IMR-90 (cell line): ENCODE measurements around the gene KRT38. TPM values are rescaled to one million over a fixed set of nuclear protein-coding genes. Genes with fewer than 3 reads are reported as not detected.

ENCODE experiments used
- ATAC-seq: fragments of 200-7000 bp; cut with Tn5 transposase; 2 replicates; pipeline ENCODE4 v1.9.1; 2020; ENCODE audit warnings: low read depth, mild to moderate bottlenecking, moderate library complexity
- BruUV-seq: library from RNA; stranded (reverse); fragments of 400-500 nt; replicated peaks from 2 replicates; lab custom pipeline; 2021; lab: Mats Ljungman, UMichigan
- CTCF ChIA-PET: fragments of 300-600 bp; formaldehyde crosslinking; extraction: SDS; loops from one replicate; lab custom pipeline; 2021; ENCODE audit warnings: antibody characterized with exemption; lab: Yijun Ruan, JAX
- POLR2A ChIA-PET: fragments of 300-600 bp; sonication (Branson Sonifier 250); formaldehyde crosslinking; loops from one replicate; lab custom pipeline; 2022; ENCODE audit warnings: antibody characterized with exemption; ENCODE audit not compliant: unreplicated experiment; lab: Charles Lee
- DNase-seq: peaks from one replicate; pipeline ENCODE4 v3.0.0; 2013
- H2AFZ ChIP-seq: replicated peaks from 2 replicates; pipeline ENCODE3; 2013; ENCODE audit warnings: low read length, mild to moderate bottlenecking; ENCODE audit not compliant: poor library complexity
- H2AK5ac ChIP-seq: 2 replicates; pipeline ENCODE4 v1.6.1; 2013; ENCODE audit warnings: low read depth, low read length, inconsistent platforms
- H2AK9ac ChIP-seq: replicated peaks from 2 replicates; pipeline ENCODE3; 2013; ENCODE audit warnings: mild to moderate bottlenecking, low read depth, low read length, moderate library complexity; ENCODE audit not compliant: poor library complexity
- H2BK120ac ChIP-seq: 2 replicates; pipeline ENCODE4 v1.6.1; 2013; ENCODE audit warnings: low read depth, low read length, inconsistent platforms
- H2BK15ac ChIP-seq: 3 replicates; pipeline ENCODE4 v1.6.1; 2013; ENCODE audit warnings: low read depth, low read length, inconsistent platforms
- H2BK20ac ChIP-seq: 2 replicates; pipeline ENCODE4 v1.6.1; 2013; ENCODE audit warnings: low read depth, mild to moderate bottlenecking, inconsistent platforms, low read length, moderate library complexity
- H2BK5ac ChIP-seq: 2 replicates; pipeline ENCODE4 v1.6.1; 2013; ENCODE audit warnings: mild to moderate bottlenecking, low read depth, low read length, inconsistent platforms; ENCODE audit not compliant: poor library complexity, severe bottlenecking
- H3K14ac ChIP-seq: replicated peaks from 2 replicates; pipeline ENCODE4 v1.6.1; 2013; ENCODE audit warnings: low read depth, low read length, inconsistent platforms
- H3K18ac ChIP-seq: 2 replicates; pipeline ENCODE4 v1.6.1; 2013; ENCODE audit warnings: low read depth, low read length, control low read depth
- H3K23ac ChIP-seq: 2 replicates; pipeline ENCODE4 v1.6.1; 2013; ENCODE audit warnings: low read depth, low read length, inconsistent platforms
- H3K27ac ChIP-seq: 2 replicates; pipeline ENCODE4 v1.5.1; 2013; ENCODE audit warnings: mild to moderate bottlenecking, control low read depth, low read length; ENCODE audit not compliant: insufficient read depth
- H3K27me3 ChIP-seq: 2 replicates; pipeline ENCODE4 v1.6.1; 2013; ENCODE audit warnings: low read length; ENCODE audit not compliant: control insufficient read depth, insufficient read depth
- H3K36me3 ChIP-seq: 2 replicates; pipeline ENCODE4 v1.6.1; 2013; ENCODE audit warnings: low read length, mixed read lengths; ENCODE audit not compliant: control insufficient read depth, insufficient read depth
- H3K4ac ChIP-seq: 2 replicates; pipeline ENCODE4 v1.6.1; 2013; ENCODE audit warnings: low read depth, low read length, inconsistent platforms
- H3K4me1 ChIP-seq: 2 replicates; pipeline ENCODE4 v1.6.1; 2013; ENCODE audit warnings: low read length, mixed read lengths; ENCODE audit not compliant: control insufficient read depth, insufficient read depth
- H3K4me2 ChIP-seq: 2 replicates; pipeline ENCODE4 v1.6.1; 2013; ENCODE audit warnings: low read depth, mild to moderate bottlenecking, control low read depth, low read length, moderate library complexity
- H3K4me3 ChIP-seq: 2 replicates; pipeline ENCODE4 v1.5.1; 2013; ENCODE audit warnings: low read depth, mild to moderate bottlenecking, control low read depth, low read length, moderate library complexity; ENCODE audit not compliant: insufficient read depth
- H3K56ac ChIP-seq: 2 replicates; pipeline ENCODE4 v1.6.1; 2013; ENCODE audit warnings: low read length, inconsistent platforms; ENCODE audit not compliant: insufficient read depth; ENCODE audit errors: extremely low read depth
- H3K79me1 ChIP-seq, 2 experiments: 2 replicates each; pipeline ENCODE4 v1.6.1; 2013; ENCODE audit warnings: low read length in 2 of 2, inconsistent platforms in 1 of 2, low read depth in 1 of 2
- H3K9ac ChIP-seq: 2 replicates; pipeline ENCODE4 v1.6.1; 2013; ENCODE audit warnings: low read depth, low read length, control low read depth
- H3K9me1 ChIP-seq: 2 replicates; pipeline ENCODE4 v1.6.1; 2013; ENCODE audit warnings: low read length, inconsistent platforms; ENCODE audit not compliant: insufficient read depth
- H3K9me3 ChIP-seq: 2 replicates; pipeline ENCODE4 v1.6.1; 2013; ENCODE audit warnings: low read length; ENCODE audit not compliant: control insufficient read depth, insufficient read depth
- H4K20me1 ChIP-seq: 2 replicates; pipeline ENCODE4 v1.6.1; 2013; ENCODE audit warnings: low read length, inconsistent platforms; ENCODE audit not compliant: insufficient read depth
- H4K5ac ChIP-seq: 2 replicates; pipeline ENCODE4 v1.6.1; 2013; ENCODE audit warnings: mild to moderate bottlenecking, low read depth, low read length, control low read depth
- H4K8ac ChIP-seq, 2 experiments: 2 replicates each; pipeline ENCODE4 v1.6.1; 2013; ENCODE audit warnings: low read depth in 2 of 2, low read length in 2 of 2, control low read depth in 1 of 2, inconsistent platforms in 1 of 2
- H4K91ac ChIP-seq: 2 replicates; pipeline ENCODE4 v1.6.1; 2013; ENCODE audit warnings: low read depth, low read length, inconsistent platforms; ENCODE audit not compliant: insufficient read depth
- BHLHE40 ChIP-seq: fragments of 150-350 bp; IDR thresholded peaks from 2 replicates; pipeline ENCODE4 v1.6.1; 2016; ENCODE audit warnings: mild to moderate bottlenecking, low read depth, low read length
- FOS ChIP-seq: fragments of 150-350 bp; IDR thresholded peaks from 2 replicates; pipeline ENCODE4 v1.6.1; 2016; ENCODE audit warnings: low read depth, low read length
- MAFK ChIP-seq: IDR thresholded peaks from 2 replicates; pipeline ENCODE4 v1.6.1; 2012; ENCODE audit warnings: low read depth, low read length, improper control_type of control experiment
- MAZ ChIP-seq: IDR thresholded peaks from 2 replicates; pipeline ENCODE4 v1.6.1; 2012; ENCODE audit warnings: low read depth, mild to moderate bottlenecking, low read length, improper control_type of control experiment, moderate library complexity, borderline replicate concordance
- MXI1 ChIP-seq: IDR thresholded peaks from 2 replicates; pipeline ENCODE4 v1.6.1; 2012; ENCODE audit warnings: low read depth, mild to moderate bottlenecking, low read length, moderate library complexity, borderline replicate concordance
- RAD21 ChIP-seq: IDR thresholded peaks from 2 replicates; pipeline ENCODE4 v1.6.1; 2012; ENCODE audit warnings: low read length, improper control_type of control experiment
- WGBS, 2 experiments: methylation state at CpG; one replicate each; pipeline versions ENCODE4 v1.1.5 to v1.1.7; 2013; ENCODE audit warnings: missing lambda C conversion rate in 2 of 2; ENCODE audit not compliant: insufficient read length in 1 of 2; ENCODE audit errors: extremely low coverage in 2 of 2; 5-methylcytosine and 5-hydroxymethylcytosine counted together
- dilution Hi-C: fragments of 300-500 bp; cut with HindIII; formaldehyde crosslinking; loops from one replicate; pipeline ENCODE4 v1.14.3; 2018; ENCODE audit warnings: low sequenced_read_pairs; ENCODE audit not compliant: unreplicated experiment
- in situ Hi-C: fragments of 300-500 bp; cut with MboI; formaldehyde crosslinking; loops from 3 replicates; pipeline ENCODE4 v1.14.3; 2019; ENCODE audit warnings: low sequenced_read_pairs, inconsistent platforms, mixed read lengths
- intact Hi-C: fragments of 100-400 bp; cut with micrococcal nuclease; formaldehyde crosslinking; loops from 2 replicates; pipeline ENCODE4 v1.10.0; 2022
- polyA plus RNA-seq, 3 experiments: library from polyadenylated mRNA; depleted of rRNA; stranded (reverse); fragments of >200 nt; gene quantifications; 2 replicates each; pipeline ENCODE4 v1.2.3, GENCODE V29; 2012; ENCODE audit warnings: low replicate concordance in 1 of 3
- total RNA-seq: library from RNA; depleted of rRNA; stranded (reverse); fragments of >200 nt; gene quantifications from 2 replicates; pipeline ENCODE4 v1.2.3, GENCODE V29; 2012
- TF ChIP-seq, protein P1 (sequence below): fragments of 150-350 bp; IDR thresholded peaks from 2 replicates; pipeline ENCODE4 v1.6.1; 2016; ENCODE audit warnings: low read depth, mild to moderate bottlenecking, low read length, moderate library complexity, borderline replicate concordance

The KRT38 gene
- total and polyA plus RNA-seq, 2 of the 4 experiments (the other 2 are of a cell fraction), result 0.09 TPM; not detected in 1

DNA sequence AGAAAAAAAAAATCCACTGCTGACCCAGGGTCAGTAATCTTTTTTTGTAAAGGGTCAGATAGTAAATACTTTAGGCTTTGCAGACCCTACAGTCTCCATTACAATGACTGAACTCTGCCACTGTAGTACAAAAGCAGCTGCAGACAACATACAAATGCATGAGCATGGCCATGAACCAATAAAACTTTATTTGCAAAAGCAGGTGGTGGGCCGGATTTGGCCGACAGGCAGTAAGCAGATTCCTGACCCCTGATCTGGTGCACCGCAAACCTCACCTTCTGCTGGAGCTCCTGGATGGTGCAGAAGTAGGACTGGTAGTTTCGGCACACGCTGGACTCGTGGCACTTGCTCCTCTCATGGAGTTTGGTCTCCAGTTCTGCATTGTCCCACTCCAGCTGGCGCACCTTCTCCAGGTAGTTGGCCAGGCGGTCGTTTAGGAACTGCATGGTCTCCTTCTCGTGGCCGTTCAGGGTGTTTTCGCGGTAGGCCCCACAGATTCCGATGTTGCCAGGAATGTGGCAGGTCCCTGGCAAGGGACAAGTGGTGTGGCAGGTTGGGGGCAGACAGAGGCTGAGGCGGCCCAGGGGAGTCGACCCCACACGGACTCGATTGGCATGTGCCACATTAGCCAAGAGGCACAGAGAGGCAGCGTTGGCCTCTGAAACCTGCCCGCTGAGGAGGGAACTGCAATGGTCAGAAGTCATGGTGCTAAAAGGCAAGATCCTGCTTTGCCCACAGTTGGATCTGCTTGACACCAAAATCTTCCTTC lies 29.5 kb downstream of the KRT38 start (continued):
- TF ChIP-seq FOS (no peak), BHLHE40 (no peak), MAFK (no peak), MXI1 (no peak), RAD21 (no peak)

DNA sequence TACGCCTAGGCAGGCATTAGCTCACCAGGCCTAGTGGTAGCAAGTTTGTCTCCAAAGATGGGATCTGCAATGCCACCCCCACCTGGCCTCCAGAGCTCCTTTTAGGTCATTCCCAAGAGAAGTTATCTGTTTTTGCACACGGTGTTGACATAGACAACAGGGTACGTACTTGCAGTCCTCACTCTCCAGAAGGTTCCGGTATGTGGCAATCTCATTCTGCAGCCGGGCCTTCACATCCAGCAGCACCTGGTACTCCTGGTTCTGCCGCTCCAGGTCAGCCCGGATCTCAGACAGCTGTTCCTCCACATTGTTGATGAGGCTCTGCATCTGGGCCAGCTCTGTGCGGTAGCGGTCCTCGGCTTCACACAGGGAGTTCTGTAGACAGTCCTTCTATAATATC lies 33.6 kb downstream of the KRT38 start:
- Histone ChIP-seq H3K4me2 (no peak overlapping the region), H2BK20ac (no peak overlapping the region), H4K20me1 (no peaks in the 10 kb centered on the region), H3K23ac (no peak overlapping the region), H3K4ac (no peak overlapping the region), H3K4me1 (peaks cover 22% of the 10 kb centered on the region), H3K27me3 (no peaks in the 10 kb centered on the region), H2AK5ac (no peak overlapping the region), H2AK9ac (no peak overlapping the region), H3K27ac (no peak overlapping the region), H3K4me3 (no peak overlapping the region), H3K9me3 (no peaks in the 10 kb centered on the region), H2BK15ac (no peak overlapping the region), H3K36me3 (no peaks in the 10 kb centered on the region), H3K18ac (no peak overlapping the region), H3K9me1 (peaks cover 26% of the 10 kb centered on the region), H3K14ac (no peak overlapping the region), H2BK120ac (no peak overlapping the region), H3K9ac (no peak overlapping the region), H4K91ac (no peak overlapping the region), H2BK5ac (no peak overlapping the region), H3K79me1 (no peaks in the 10 kb centered on the region; a peak in 1 of 4 replicates), H4K8ac (no peak overlapping the region), H4K5ac (no peak overlapping the region), H3K56ac (no peak overlapping the region), H2AFZ (no peak overlapping the region)
- ATAC-seq, result no peak
- TF ChIP-seq, protein P1, sequence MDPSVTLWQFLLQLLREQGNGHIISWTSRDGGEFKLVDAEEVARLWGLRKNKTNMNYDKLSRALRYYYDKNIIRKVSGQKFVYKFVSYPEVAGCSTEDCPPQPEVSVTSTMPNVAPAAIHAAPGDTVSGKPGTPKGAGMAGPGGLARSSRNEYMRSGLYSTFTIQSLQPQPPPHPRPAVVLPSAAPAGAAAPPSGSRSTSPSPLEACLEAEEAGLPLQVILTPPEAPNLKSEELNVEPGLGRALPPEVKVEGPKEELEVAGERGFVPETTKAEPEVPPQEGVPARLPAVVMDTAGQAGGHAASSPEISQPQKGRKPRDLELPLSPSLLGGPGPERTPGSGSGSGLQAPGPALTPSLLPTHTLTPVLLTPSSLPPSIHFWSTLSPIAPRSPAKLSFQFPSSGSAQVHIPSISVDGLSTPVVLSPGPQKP, result no peak
- no peak for TF ChIP-seq MAZ
- ChIA-PET CTCF (no interaction called here), POLR2A (no interaction called here)
- DNase-seq, result no peak
- BruUV-seq, result no TSS peak
- intact Hi-C loops (no loop called here), dilution Hi-C loops (no loop called here), in situ Hi-C loops (no loop called here)
- WGBS, 2 experiments, result 83% methylated on average over 2 of the region's 10 CpGs; no CpG with 5 or more reads in 1 of the 2 experiments
